Activated T-cell treated with anti-CD3 and anti-CD28 coated beads, Interleukin-2, amount 50 U/mL, for 24 hours (primary cell): Measurements from ENCODE around the gene PPP2R5C.
A peak's percentile ranks its signal among the peaks of the same experiment; 100 is the strongest.

Source experiments
- DNase-seq: peaks from one replicate; pipeline ENCODE4 v3.0.0-alpha.2; 2020
- H3K27ac Mint-ChIP-seq: 2 replicates; pipeline ENCODE4 v1.8.0; 2020; ENCODE audit warnings: mild to moderate bottlenecking, mixed read lengths
- H3K27me3 Mint-ChIP-seq: 2 replicates; pipeline ENCODE4 v1.8.0; 2020; ENCODE audit warnings: mixed read lengths
- H3K36me3 Mint-ChIP-seq: 2 replicates; pipeline ENCODE4 v1.8.0; 2020; ENCODE audit warnings: low read depth, mixed read lengths
- H3K4me1 Mint-ChIP-seq: 2 replicates; pipeline ENCODE4 v1.8.0; 2020; ENCODE audit warnings: low read depth, mixed read lengths
- H3K4me3 Mint-ChIP-seq: 2 replicates; pipeline ENCODE4 v1.8.0; 2020; ENCODE audit warnings: mild to moderate bottlenecking, moderate library complexity, mixed read lengths
- H3K9me3 Mint-ChIP-seq: 2 replicates; pipeline ENCODE4 v1.8.0; 2020; ENCODE audit warnings: mixed read lengths

The PPP2R5C gene

GRCh38 chr14:101774814-101775213, 13.3 kb downstream of the PPP2R5C start:
- Mint-ChIP-seq H3K4me3 (no peak overlapping the region), H3K27ac (no peak overlapping the region), H3K9me3 (no peaks in the 10 kb centered on the region), H3K36me3 (peaks cover 8% of the 10 kb centered on the region), H3K4me1 (peaks cover 46% of the 10 kb centered on the region), H3K27me3 (no peaks in the 10 kb centered on the region)
- DNase-seq: no peak

GRCh38 chr14:101775826-101776225, 14.3 kb downstream of the PPP2R5C start:
- H3K27me3 Mint-ChIP-seq: no peaks in the 10 kb centered on the region
- H3K4me1 Mint-ChIP-seq: peaks cover 46% of the 10 kb centered on the region
- H3K27ac Mint-ChIP-seq: no peak overlapping the region
- H3K9me3 Mint-ChIP-seq: no peaks in the 10 kb centered on the region
- peaks cover 8% of the 10 kb centered on the region for H3K36me3 Mint-ChIP-seq
- H3K4me3 Mint-ChIP-seq: no peak overlapping the region
- no peak for DNase-seq

GRCh38 chr14:101776344-101776743, 14.8 kb downstream of the PPP2R5C start:
- H3K9me3 Mint-ChIP-seq: no peaks in the 10 kb centered on the region
- H3K36me3 Mint-ChIP-seq: peaks cover 8% of the 10 kb centered on the region
- peaks cover 47% of the 10 kb centered on the region for H3K4me1 Mint-ChIP-seq
- no peak overlapping the region for H3K4me3 Mint-ChIP-seq
- H3K27me3 Mint-ChIP-seq: no peaks in the 10 kb centered on the region
- DNase-seq: no peak
- no peak overlapping the region for H3K27ac Mint-ChIP-seq

GRCh38 chr14:101780390-101780789, 18.9 kb downstream of the PPP2R5C start:
- peaks cover 45% of the 10 kb centered on the region for H3K4me1 Mint-ChIP-seq
- no peaks in the 10 kb centered on the region for H3K27me3 Mint-ChIP-seq
- H3K36me3 Mint-ChIP-seq: peaks cover 11% of the 10 kb centered on the region
- no peaks in the 10 kb centered on the region for H3K9me3 Mint-ChIP-seq
- peak overlapping the region; percentile 50 for H3K27ac Mint-ChIP-seq
- H3K4me3 Mint-ChIP-seq: peak overlapping the region; percentile 73
- DNase-seq: no peak

- peaks cover 45% of the 10 kb centered on the region for H3K4me1 Mint-ChIP-seq
- H3K4me3 Mint-ChIP-seq: peak overlapping the region; percentile 73
Observed at GRCh38 chr14:101780887-101781239, 19.4 kb downstream of the PPP2R5C start.

GRCh38 chr14:101781240-101782061, 19.9 kb downstream of the PPP2R5C start:
- H3K9me3 Mint-ChIP-seq: no peaks in the 10 kb centered on the region
- H3K4me1 Mint-ChIP-seq: peaks cover 41% of the 10 kb centered on the region
- DNase-seq: peak; percentile 75
- H3K36me3 Mint-ChIP-seq: peaks cover 15% of the 10 kb centered on the region
- H3K27me3 Mint-ChIP-seq: no peaks in the 10 kb centered on the region
- H3K27ac Mint-ChIP-seq: peak overlapping the region; percentile 67
- peak overlapping the region; percentile 73 for H3K4me3 Mint-ChIP-seq

More at GRCh38 chr14:101780887-101781239, 19.4 kb downstream of the PPP2R5C start:
- Mint-ChIP-seq H3K9me3 (no peaks in the 10 kb centered on the region), H3K27me3 (no peaks in the 10 kb centered on the region), H3K27ac (peak overlapping the region; percentile 53), H3K36me3 (peaks cover 12% of the 10 kb centered on the region)
- DNase-seq: no peak

GRCh38 chr14:101783260-101784016, 21.9 kb downstream of the PPP2R5C start:
- peaks cover 19% of the 10 kb centered on the region for H3K36me3 Mint-ChIP-seq
- no peaks in the 10 kb centered on the region for H3K27me3 Mint-ChIP-seq
- H3K9me3 Mint-ChIP-seq: no peaks in the 10 kb centered on the region
- H3K4me3 Mint-ChIP-seq: no peak overlapping the region
- H3K27ac Mint-ChIP-seq: peak overlapping the region; percentile 66
- DNase-seq: no peak
- peaks cover 32% of the 10 kb centered on the region for H3K4me1 Mint-ChIP-seq

GRCh38 chr14:101784631-101785030, 23.1 kb downstream of the PPP2R5C start:
- no peak overlapping the region for H3K27ac Mint-ChIP-seq

GRCh38 chr14:101788016-101788635, 26.6 kb downstream of the PPP2R5C start:
- Mint-ChIP-seq H3K27me3 (no peaks in the 10 kb centered on the region), H3K4me1 (peaks cover 42% of the 10 kb centered on the region), H3K36me3 (peaks cover 21% of the 10 kb centered on the region), H3K4me3 (no peak overlapping the region), H3K9me3 (no peaks in the 10 kb centered on the region), H3K27ac (no peak overlapping the region)
- DNase-seq: no peak

More at GRCh38 chr14:101784631-101785030, 23.1 kb downstream of the PPP2R5C start:
- Mint-ChIP-seq H3K36me3 (peaks cover 19% of the 10 kb centered on the region), H3K27me3 (no peaks in the 10 kb centered on the region), H3K4me1 (peaks cover 25% of the 10 kb centered on the region), H3K9me3 (no peaks in the 10 kb centered on the region), H3K4me3 (no peak overlapping the region)
- DNase-seq: no peak

GRCh38 chr14:101789222-101789621, 27.7 kb downstream of the PPP2R5C start:
- Mint-ChIP-seq H3K36me3 (peaks cover 24% of the 10 kb centered on the region), H3K9me3 (peaks cover 4% of the 10 kb centered on the region), H3K27ac (no peak overlapping the region), H3K4me1 (peaks cover 34% of the 10 kb centered on the region), H3K27me3 (no peaks in the 10 kb centered on the region), H3K4me3 (no peak overlapping the region)
- DNase-seq: no peak

- H3K27me3 Mint-ChIP-seq: no peaks in the 10 kb centered on the region
- no peak overlapping the region for H3K27ac Mint-ChIP-seq
- DNase-seq: no peak
- peaks cover 24% of the 10 kb centered on the region for H3K36me3 Mint-ChIP-seq
- no peak overlapping the region for H3K4me3 Mint-ChIP-seq
- H3K4me1 Mint-ChIP-seq: peaks cover 30% of the 10 kb centered on the region
- peaks cover 4% of the 10 kb centered on the region for H3K9me3 Mint-ChIP-seq
Observed at GRCh38 chr14:101790232-101790631, 28.7 kb downstream of the PPP2R5C start.

GRCh38 chr14:101791919-101792572, 30.5 kb downstream of the PPP2R5C start:
- Mint-ChIP-seq H3K27me3 (no peaks in the 10 kb centered on the region), H3K9me3 (peaks cover 4% of the 10 kb centered on the region), H3K27ac (peak overlapping the region; percentile 86), H3K4me3 (peak overlapping the region; percentile 48), H3K36me3 (peaks cover 19% of the 10 kb centered on the region), H3K4me1 (peaks cover 30% of the 10 kb centered on the region)
- DNase-seq: no peak

GRCh38 chr14:101796016-101796415, 34.5 kb downstream of the PPP2R5C start:
- peaks cover 27% of the 10 kb centered on the region for H3K36me3 Mint-ChIP-seq
- no peak overlapping the region for H3K4me3 Mint-ChIP-seq
- DNase-seq: no peak
- peaks cover 4% of the 10 kb centered on the region for H3K9me3 Mint-ChIP-seq
- H3K4me1 Mint-ChIP-seq: peaks cover 24% of the 10 kb centered on the region
- H3K27me3 Mint-ChIP-seq: no peaks in the 10 kb centered on the region
- no peak overlapping the region for H3K27ac Mint-ChIP-seq

- no peak for DNase-seq
- Mint-ChIP-seq H3K4me3 (no peak overlapping the region), H3K36me3 (peaks cover 27% of the 10 kb centered on the region), H3K27ac (no peak overlapping the region), H3K4me1 (peaks cover 20% of the 10 kb centered on the region), H3K9me3 (peaks cover 4% of the 10 kb centered on the region), H3K27me3 (no peaks in the 10 kb centered on the region)
Observed at GRCh38 chr14:101796479-101796878, 35.0 kb downstream of the PPP2R5C start.
